Esophagus muscularis mucosa (tissue), 3 donors: Measurements from ENCODE around the gene KIR3DL1.
"Not testable (repeated sequence)": the region's sequence is repeated elsewhere in the genome, so short reads cannot be mapped to it uniquely, and the experiment has no call there.

Source experiments
- POLR2AphosphoS5 ChIP-seq, 2 donors: sonication (generic); formaldehyde crosslinking; IDR thresholded peaks; one replicate each; pipeline ENCODE4 v1.6.1; 2017; ENCODE audit warnings: antibody characterized with exemption in 2 of 2
- TF ChIP-seq, protein P1 (sequence below), 3 experiments: fragments of 200-600 bp in 2 of 3; fragments of 450-650 bp in 1 of 3; sonication (generic) in 2 of 3; IDR thresholded peaks; one replicate each; pipeline ENCODE4 v1.5.1; 2017 to 2019; ENCODE audit warnings: antibody characterized with exemption in 3 of 3, mild to moderate bottlenecking in 2 of 3, moderate library complexity in 1 of 3

DNA sequence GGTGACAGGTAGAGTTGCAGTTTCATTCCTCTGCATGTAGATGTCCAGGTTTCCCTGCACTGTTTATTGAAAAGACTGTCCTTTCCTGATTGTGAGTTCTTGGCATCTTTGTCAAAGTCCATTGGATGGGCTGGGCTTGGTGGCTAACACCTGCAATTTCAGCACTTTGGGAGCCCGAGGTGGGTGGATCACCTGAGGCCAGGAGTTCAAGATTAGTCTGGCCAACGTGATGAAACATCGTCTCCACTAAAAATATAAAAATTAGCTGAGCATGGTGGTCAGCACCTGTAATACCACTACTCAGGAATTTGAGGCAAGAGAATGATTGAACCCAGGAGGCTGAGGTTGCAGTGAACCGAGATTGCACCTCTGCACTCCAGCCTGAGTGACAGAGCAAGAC is 38.4 kb upstream of the KIR3DL1 start:
- TF ChIP-seq, protein P1, sequence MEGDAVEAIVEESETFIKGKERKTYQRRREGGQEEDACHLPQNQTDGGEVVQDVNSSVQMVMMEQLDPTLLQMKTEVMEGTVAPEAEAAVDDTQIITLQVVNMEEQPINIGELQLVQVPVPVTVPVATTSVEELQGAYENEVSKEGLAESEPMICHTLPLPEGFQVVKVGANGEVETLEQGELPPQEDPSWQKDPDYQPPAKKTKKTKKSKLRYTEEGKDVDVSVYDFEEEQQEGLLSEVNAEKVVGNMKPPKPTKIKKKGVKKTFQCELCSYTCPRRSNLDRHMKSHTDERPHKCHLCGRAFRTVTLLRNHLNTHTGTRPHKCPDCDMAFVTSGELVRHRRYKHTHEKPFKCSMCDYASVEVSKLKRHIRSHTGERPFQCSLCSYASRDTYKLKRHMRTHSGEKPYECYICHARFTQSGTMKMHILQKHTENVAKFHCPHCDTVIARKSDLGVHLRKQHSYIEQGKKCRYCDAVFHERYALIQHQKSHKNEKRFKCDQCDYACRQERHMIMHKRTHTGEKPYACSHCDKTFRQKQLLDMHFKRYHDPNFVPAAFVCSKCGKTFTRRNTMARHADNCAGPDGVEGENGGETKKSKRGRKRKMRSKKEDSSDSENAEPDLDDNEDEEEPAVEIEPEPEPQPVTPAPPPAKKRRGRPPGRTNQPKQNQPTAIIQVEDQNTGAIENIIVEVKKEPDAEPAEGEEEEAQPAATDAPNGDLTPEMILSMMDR (IDR thresholded peaks at IDR 0.05) = not testable (repeated sequence)
- TF ChIP-seq POLR2AphosphoS5 (IDR thresholded peaks at IDR 0.05) = not testable (repeated sequence)
